ENCODE results near the gene PRKCE. TPM values are rescaled to one million over a fixed set of nuclear protein-coding genes. Genes with fewer than 3 reads are reported as not detected.
A peak's percentile ranks its signal among the peaks of the same experiment; 100 is the strongest.

The PRKCE gene
- total RNA-seq, 4 donors from 2014 or later = 5.9 to 21.2 (median 18.5) TPM

GRCh38 chr2:45902380-45902779 lies 250.9 kb downstream of the PRKCE start:
- Histone ChIP-seq H3K9me3 (no peaks in the 10 kb centered on the region), H3K4me3 (no peak overlapping the region), H3K4me1 (peaks cover 0 to 47% (median 7%) of the 10 kb centered on the region in 3 donors), H3K27ac (no peak overlapping the region), H3K36me3 (no peaks in the 10 kb centered on the region), H3K27me3 (no peaks in the 10 kb centered on the region)
- TF ChIP-seq EP300 (IDR thresholded peaks at IDR 0.05) = no peak
- no peak for TF ChIP-seq POLR2AphosphoS5 (IDR thresholded peaks at IDR 0.05)
- no peak for TF ChIP-seq CTCF (IDR thresholded peaks at IDR 0.05)
- no peak for TF ChIP-seq POLR2A (IDR thresholded peaks at IDR 0.05)
- ATAC-seq = no peak

GRCh38 chr2:45902781-45903375 lies 251.4 kb downstream of the PRKCE start:
- Histone ChIP-seq H3K27me3 (no peaks in the 10 kb centered on the region), H3K4me1 (peaks cover 0 to 47% (median 7%) of the 10 kb centered on the region in 3 donors), H3K9me3 (no peaks in the 10 kb centered on the region), H3K36me3 (no peaks in the 10 kb centered on the region), H3K4me3 (no peak overlapping the region), H3K27ac (no peak overlapping the region)
- WGBS, 2 donors (ENCODE audit: low coverage in 1 of 2) = 83 to 86% methylated on average over 2 of the region's 2 CpGs
- no peak for ATAC-seq
- TF ChIP-seq POLR2AphosphoS5 (IDR thresholded peaks at IDR 0.05) = no peak
- TF ChIP-seq EP300 (IDR thresholded peaks at IDR 0.05) = no peak
- TF ChIP-seq POLR2A (IDR thresholded peaks at IDR 0.05) = no peak
- no peak for TF ChIP-seq CTCF (IDR thresholded peaks at IDR 0.05)

- Histone ChIP-seq H3K4me3 (no peak overlapping the region), H3K36me3 (no peaks in the 10 kb centered on the region), H3K4me1 (peaks cover 0 to 37% (median 7%) of the 10 kb centered on the region in 3 donors), H3K9me3 (no peaks in the 10 kb centered on the region), H3K27ac (peak overlapping the region in 2 of 4 donors; percentile 31 to 38), H3K27me3 (no peaks in the 10 kb centered on the region)
- ATAC-seq = peak; percentile 34
- TF ChIP-seq POLR2AphosphoS5 (IDR thresholded peaks at IDR 0.05) = peak; percentile 69
- TF ChIP-seq POLR2A (IDR thresholded peaks at IDR 0.05) = no peak
- no peak for TF ChIP-seq CTCF (IDR thresholded peaks at IDR 0.05)
- TF ChIP-seq EP300 (IDR thresholded peaks at IDR 0.05) = no peak
- WGBS, 2 donors (ENCODE audit: low coverage in 1 of 2) = 36 to 44% methylated on average over 12 to 14 of the region's 15 CpGs
Measured at GRCh38 chr2:45904267-45904945, 252.9 kb downstream of the PRKCE start.

GRCh38 chr2:45904946-45905631 lies 253.6 kb downstream of the PRKCE start:
- Histone ChIP-seq H3K9me3 (no peaks in the 10 kb centered on the region), H3K4me3 (no peak overlapping the region), H3K36me3 (no peaks in the 10 kb centered on the region), H3K27ac (peak overlapping the region in 1 of 4 donors; percentile 38), H3K4me1 (peaks cover 0 to 44% (median 7%) of the 10 kb centered on the region in 3 donors), H3K27me3 (no peaks in the 10 kb centered on the region)
- TF ChIP-seq POLR2A (IDR thresholded peaks at IDR 0.05) (no peak), EP300 (IDR thresholded peaks at IDR 0.05) (no peak), CTCF (IDR thresholded peaks at IDR 0.05) (no peak), POLR2AphosphoS5 (IDR thresholded peaks at IDR 0.05) (no peak)
- peak; percentile 23 for ATAC-seq
- WGBS, 2 donors (ENCODE audit: low coverage in 1 of 2) = 53% methylated on average over 3 of the region's 8 CpGs; no CpG with 5 or more reads in 1 of the 2 donors
